Motor neuron (in vitro differentiated cells): ENCODE results near the gene CCL3. TPM values are rescaled to one million over a fixed set of nuclear protein-coding genes. Genes with fewer than 3 reads are reported as not detected.
"Not testable (repeated sequence)": the region's sequence is repeated elsewhere in the genome, so short reads cannot be mapped to it uniquely, and the experiment has no call there.

Experiments
- ATAC-seq, 8 experiments: fragments of 200-7000 bp; cut with Tn5 transposase; replicated peaks in 6 of 8; 2 replicates each; pipeline ENCODE4 v1.8.0; 2021; ENCODE audit warnings: mild to moderate bottlenecking in 8 of 8, moderate library complexity in 8 of 8
- H3K27ac ChIP-seq, 2 donors: fragments of 250-450 bp; sonication (Bioruptor Pico); 2 replicates each; pipeline ENCODE4 v1.9.0; 2021; ENCODE audit warnings: antibody characterized with exemption in 2 of 2, mild to moderate bottlenecking in 2 of 2, moderate library complexity in 1 of 2
- H3K4me1 ChIP-seq, 2 donors: fragments of 250-450 bp; sonication (Bioruptor Pico); replicated peaks in 1 of 2; 2 replicates each; pipeline ENCODE4 v1.6.1; 2021; ENCODE audit warnings: antibody characterized with exemption in 2 of 2, mild to moderate bottlenecking in 2 of 2, moderate library complexity in 1 of 2
- H3K4me3 ChIP-seq, 5 donors: fragments of 250-450 bp; sonication (Bioruptor Pico); 2 replicates each; pipeline ENCODE4 v1.9.0; 2021; ENCODE audit warnings: antibody characterized with exemption in 5 of 5, mild to moderate bottlenecking in 5 of 5, moderate library complexity in 4 of 5
- WGBS, 10 experiments: fragments of 450-650 bp; shearing (Covaris generic); methylation state at CpG; one replicate each; pipeline ENCODE4 v1.0.0; 2022; 5-methylcytosine and 5-hydroxymethylcytosine counted together
- in situ Hi-C, 9 experiments: fragments of 400-800 bp; cut with MboI; loops; one replicate each; pipeline ENCODE4 v1.15.0; 2021; ENCODE audit warnings: low sequenced_read_pairs in 9 of 9, low pct_unique_long_range_greater_than_20kb in 2 of 9; ENCODE audit not compliant: unreplicated experiment in 9 of 9
- total RNA-seq, 8 experiments: library from RNA; unstranded; fragments of 300-600 nt; gene quantifications; 2 replicates each; pipeline versions ENCODE4 v1.2.3 to v1.2.4, GENCODE V29; 2022

CCL3 gene
- total RNA-seq, 8 experiments from 2014 or later: 0.13 to 0.24 TPM; not detected in 6

DNA sequence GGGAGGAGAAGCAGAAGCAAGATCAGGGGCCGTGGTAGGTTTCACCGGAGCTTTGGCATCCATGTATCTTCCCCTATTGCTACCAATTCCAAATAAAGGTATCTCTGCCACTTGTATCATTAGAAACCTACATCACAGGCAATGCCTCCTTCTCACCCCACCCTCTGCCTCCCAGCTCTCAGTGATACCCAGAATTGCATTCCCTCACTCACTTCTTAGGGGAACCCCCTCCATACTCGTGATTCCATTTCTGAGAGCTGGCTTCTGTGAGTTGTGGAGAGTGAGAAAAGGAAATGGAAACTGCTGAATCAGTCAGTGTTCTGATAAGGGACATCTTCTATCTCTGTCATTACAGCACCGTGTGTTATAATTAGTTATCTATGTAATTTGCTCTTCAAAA is 2.3 kb upstream of the CCL3 start:
- no peak overlapping the region for H3K4me3 ChIP-seq
- in situ Hi-C loops: no loop called here
- no peak for ATAC-seq
- 17 to 100% (median 60%) methylated on average over 1 to 4 of the region's 4 CpGs; no CpG with 5 or more reads in 2 of the 10 experiments for WGBS, 10 experiments
- H3K4me1 ChIP-seq: no peaks in the 10 kb centered on the region
- no peak overlapping the region for H3K27ac ChIP-seq

DNA sequence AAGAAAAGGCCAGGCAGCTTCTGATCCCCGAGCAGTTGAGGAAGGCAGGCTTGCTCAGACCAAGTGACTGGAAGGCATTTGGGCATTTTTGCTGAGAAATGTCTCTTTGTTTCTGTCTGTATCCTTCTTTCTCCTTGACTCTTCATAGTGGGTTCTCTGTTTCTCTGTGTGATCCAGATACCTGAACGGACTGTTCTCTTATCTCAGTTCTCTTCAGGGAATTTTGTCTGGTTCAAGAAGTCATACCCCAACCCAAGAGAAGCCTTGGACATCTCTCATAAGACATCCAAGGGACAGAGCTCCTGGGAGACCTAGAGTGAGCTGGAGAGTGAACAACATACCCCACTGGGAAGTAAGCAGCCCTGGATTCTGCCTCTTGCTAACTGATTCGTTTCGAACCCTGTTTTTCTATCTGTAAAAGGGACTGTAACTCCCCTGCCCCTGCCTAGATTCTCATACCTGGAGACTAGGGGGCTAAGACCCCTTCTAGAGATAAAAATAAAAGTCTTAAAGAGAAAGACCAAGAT is 541 bp downstream of the CCL3 start:
- ATAC-seq: no peak
- Histone ChIP-seq H3K4me3 (no peak overlapping the region), H3K4me1 (no peaks in the 10 kb centered on the region), H3K27ac (no peak overlapping the region)
- WGBS, 10 experiments: 4 to 82% (median 58%) methylated on average over 2 to 4 of the region's 4 CpGs; no CpG with 5 or more reads in 3 of the 10 experiments
- in situ Hi-C loops: no loop called here

DNA sequence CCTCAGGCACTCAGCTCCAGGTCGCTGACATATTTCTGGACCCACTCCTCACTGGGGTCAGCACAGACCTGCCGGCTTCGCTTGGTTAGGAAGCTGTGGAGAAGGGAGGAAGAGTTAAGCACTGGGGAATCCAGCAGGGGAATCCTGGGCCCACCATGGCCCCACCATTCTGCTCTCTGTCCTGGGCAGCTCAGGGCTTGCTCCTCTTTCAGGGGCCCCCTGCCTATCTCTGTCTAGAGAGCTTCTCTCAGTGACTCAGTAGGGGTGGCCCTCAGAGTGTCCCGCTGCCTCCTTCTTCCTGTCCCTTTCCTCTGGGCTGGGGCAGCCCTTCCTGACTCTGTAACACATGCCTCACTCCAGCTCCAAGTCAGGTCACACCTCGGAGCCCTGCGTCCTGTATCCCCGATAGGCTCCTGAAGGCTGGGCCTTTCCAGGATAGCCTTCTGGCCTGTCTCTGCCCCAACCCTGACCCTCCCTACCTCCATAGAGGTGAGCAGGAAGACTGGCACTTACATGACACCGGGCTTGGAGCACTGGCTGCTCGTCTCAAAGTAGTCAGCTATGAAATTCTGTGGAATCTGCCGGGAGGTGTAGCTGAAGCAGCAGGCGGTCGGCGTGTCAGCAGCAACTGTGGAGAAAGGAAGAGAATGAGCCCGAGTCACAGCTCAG is 1.1 kb downstream of the CCL3 start:
- in situ Hi-C loops: no loop called here
- WGBS, 10 experiments: 20 to 92% (median 61%) methylated on average over 1 to 7 of the region's 14 CpGs; no CpG with 5 or more reads in 5 of the 10 experiments
- H3K27ac ChIP-seq: no peak overlapping the region
- no peaks in the 10 kb centered on the region for H3K4me1 ChIP-seq
- no peak for ATAC-seq
- H3K4me3 ChIP-seq: no peak overlapping the region

DNA sequence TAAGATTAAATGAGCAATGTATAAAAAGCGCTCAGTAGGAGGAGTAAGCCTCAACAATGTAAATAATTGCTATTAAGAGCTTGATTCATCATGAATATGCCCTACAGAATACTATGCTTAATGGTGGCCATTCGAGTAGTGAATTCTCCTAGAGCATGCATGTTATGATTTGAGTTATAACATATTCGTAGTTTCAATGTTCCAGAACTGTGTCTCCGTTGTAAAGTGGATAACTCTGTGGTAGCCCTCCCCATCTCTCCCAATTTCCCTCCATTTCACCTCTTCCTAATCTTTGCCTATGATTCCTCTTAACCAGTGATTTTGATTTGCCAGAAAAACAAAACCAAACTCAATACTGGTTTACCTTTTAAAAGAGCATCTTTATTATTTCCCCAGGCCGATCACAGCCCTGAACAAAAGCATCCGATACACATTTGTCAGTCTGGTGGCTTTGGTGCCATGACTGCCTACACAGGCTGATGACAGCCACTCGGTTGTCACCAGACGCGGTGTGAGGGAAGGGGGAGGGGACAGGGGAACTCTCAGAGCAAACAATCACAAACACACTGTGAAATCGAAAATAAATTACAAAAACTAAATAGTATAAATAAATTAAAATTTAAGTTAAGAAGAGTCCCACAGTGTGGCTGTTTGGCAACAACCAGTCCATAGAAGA is 1.9 kb downstream of the CCL3 start:
- WGBS, 10 experiments: 33 to 100% (median 80%) methylated on average over 1 to 7 of the region's 10 CpGs; no CpG with 5 or more reads in 2 of the 10 experiments

DNA sequence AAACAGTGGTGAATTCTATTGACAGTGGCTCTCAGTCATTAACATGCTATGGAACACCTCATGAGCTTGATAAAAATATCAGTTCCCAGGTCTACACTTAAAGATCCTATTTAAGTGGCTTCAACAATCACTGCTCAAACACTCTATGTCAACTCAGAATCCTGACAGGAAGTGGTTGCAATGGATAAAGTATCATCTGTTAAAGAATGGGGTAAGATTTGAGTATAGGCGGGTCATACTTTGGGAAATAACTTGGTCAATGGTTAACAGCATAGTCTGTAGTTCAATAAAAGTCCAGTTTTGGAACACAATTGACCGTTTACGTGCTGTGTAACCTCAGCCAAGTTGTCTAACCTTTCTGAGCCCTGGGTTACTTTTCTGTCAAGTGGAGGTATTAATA is 2.5 kb downstream of the CCL3 start:
- ATAC-seq, H3K27ac ChIP-seq, H3K4me3 ChIP-seq, H3K4me1 ChIP-seq, in situ Hi-C loops: not testable (repeated sequence)
- WGBS, 10 experiments: no CpG with 5 or more reads among the region's 3 CpGs

More for the DNA sequence above, 1.9 kb downstream of the CCL3 start:
- H3K4me1 ChIP-seq, ATAC-seq, H3K27ac ChIP-seq, in situ Hi-C loops, H3K4me3 ChIP-seq: not testable (repeated sequence)

DNA sequence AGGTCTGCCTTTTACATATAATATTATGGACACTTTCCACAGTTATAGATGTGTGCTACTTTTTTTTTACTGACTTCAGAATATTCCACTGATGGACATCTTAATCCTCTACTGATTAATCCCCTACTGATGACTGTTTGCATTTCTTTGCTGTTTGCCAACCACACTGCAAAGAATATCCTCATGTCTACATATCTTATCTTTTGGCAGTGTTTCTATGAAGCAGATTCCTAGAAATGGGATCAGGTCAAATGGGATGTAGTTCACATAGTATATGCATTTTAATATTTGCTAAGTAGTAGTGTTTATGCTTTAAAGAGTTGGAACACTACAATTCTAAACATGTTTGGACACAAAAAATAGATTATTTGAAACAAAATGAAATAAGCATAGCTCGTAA is 3.2 kb downstream of the CCL3 start:
- no peak overlapping the region for H3K4me3 ChIP-seq
- H3K27ac ChIP-seq: no peak overlapping the region
- in situ Hi-C loops: no loop called here
- WGBS, 10 experiments: 20 to 100% (median 88%) methylated on average over 1 of the region's 1 CpG; no CpG with 5 or more reads in 2 of the 10 experiments
- peak in 1 of 8 experiments; percentile 11 for ATAC-seq
- H3K4me1 ChIP-seq: no peaks in the 10 kb centered on the region

DNA sequence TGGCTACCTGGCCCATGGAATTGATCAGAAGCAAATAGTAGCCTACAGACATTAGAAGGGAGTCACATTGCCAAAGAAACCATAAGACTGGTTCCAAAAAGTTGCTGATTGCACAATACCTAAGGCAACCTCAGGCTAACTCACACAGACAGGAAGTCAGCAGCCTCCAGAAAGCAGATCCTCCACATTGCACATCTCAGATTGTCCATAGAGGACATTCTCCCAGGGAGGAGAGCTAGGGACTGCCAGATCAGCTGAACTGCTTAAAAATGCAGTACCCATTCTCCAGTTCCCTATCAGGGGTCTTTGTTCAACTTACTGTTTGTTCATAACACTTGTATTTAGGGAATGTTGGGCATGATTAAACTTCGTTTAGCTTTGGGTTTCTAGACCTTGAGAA is 4.2 kb downstream of the CCL3 start:
- ATAC-seq: peak in 2 of 8 experiments; percentile 11 to 38
- in situ Hi-C loops: no loop called here
- no peak overlapping the region for H3K4me3 ChIP-seq
- WGBS, 10 experiments: 0 to 67% (median 57%) methylated on average over 1 of the region's 1 CpG; no CpG with 5 or more reads in 5 of the 10 experiments
- no peaks in the 10 kb centered on the region for H3K4me1 ChIP-seq
- H3K27ac ChIP-seq: no peak overlapping the region

DNA sequence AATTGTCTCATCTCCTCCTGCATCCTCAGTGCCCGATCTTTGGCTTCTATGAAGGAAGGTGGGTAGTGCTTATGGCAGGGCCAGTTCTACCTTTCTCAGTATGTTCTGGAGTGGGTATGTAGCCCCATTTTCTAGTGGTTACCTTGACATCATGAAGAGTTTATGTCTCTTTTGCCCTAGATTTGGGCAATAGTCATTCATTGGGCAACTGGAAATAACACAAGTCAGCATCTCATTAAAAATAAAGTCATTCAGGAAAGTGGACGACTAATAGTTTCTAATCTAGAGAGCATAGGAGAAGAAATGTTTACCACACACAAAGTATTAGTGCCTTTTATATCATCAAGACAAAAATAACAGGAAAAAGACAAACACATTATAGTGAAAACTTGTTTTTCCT is 6.3 kb downstream of the CCL3 start:
- ATAC-seq, H3K4me3 ChIP-seq, in situ Hi-C loops, H3K27ac ChIP-seq, H3K4me1 ChIP-seq: not testable (repeated sequence)
- WGBS, 10 experiments: 20 to 88% (median 65%) methylated on average over 1 of the region's 2 CpGs; no CpG with 5 or more reads in 6 of the 10 experiments

DNA sequence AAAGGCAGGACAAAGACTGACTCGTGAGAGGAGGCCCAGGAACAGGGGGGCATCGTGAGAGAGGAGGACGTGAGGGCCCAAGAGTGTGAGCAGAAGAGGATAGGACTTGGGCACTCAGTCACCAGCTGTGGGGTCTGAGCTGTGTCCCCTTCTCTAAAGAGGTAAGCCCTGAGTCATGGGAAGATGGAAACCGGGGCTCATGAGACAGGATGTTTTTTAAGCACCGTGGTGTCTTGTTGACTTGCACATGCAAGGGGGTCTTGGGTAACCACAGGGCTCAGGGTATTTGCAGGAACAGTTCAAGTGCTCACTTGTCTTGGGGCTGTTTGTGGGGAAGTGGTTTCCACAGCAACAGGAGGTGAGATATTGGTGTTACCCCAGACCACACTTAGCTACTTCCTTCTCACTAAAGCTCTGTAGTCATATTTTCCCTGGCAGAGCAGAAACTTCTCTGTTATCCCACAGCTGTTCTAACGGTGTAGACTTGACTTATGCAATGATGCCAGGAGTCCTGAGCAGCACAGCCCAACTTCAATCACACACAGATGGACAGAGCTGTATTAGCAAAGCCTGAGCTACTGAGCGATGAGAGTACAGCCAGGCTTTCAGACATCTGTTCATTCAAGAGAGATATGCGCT is 7.3 kb downstream of the CCL3 start:
- H3K4me1 ChIP-seq, in situ Hi-C loops, H3K27ac ChIP-seq, H3K4me3 ChIP-seq: not testable (repeated sequence)
- WGBS, 10 experiments: 0 to 100% (median 43%) methylated on average over 1 to 3 of the region's 8 CpGs; no CpG with 5 or more reads in 6 of the 10 experiments
- ATAC-seq: peak in 3 of 8 experiments; percentile 63 to 89 (median 85)

DNA sequence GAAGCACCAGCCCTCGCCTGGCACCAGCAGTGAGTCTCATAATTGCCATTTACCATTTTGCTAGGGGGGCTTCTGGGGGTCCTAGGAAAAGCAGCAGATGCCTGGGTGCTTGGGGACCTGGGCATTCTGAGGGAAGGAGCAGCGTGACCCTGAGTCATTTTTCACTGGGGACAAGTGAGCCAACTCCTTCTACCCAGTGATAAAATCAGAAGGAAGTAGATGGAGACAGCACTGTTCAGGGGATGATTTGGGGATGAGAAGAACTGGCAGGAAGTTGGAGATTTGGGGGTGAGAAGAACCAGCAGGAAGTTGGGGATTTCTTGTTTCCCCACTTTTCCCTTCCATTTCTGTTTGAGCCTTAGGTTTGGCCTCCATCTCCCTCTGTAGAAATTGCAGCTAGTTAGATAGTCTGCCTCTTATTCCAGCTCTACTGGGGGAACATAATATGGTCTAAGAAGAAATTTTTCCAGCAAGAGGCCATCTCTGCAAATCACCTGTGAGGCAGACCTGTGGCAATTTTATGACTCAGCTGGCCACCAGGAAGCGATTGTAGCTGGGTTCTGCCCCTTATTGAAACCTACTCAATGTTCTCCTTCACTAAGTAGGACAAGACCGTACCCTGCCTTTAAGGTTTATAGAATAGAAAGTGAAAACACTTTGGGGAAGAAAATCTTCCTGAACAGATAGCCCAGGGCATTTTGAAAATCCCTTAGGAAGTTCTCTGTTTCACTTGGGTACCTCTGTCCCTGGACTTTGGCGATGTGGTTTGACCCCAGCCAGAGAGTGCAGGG is 8.1 kb downstream of the CCL3 start:
- ATAC-seq, H3K4me3 ChIP-seq, H3K27ac ChIP-seq, H3K4me1 ChIP-seq, in situ Hi-C loops: not testable (repeated sequence)
- 20 to 92% (median 72%) methylated on average over 1 to 4 of the region's 5 CpGs; no CpG with 5 or more reads in 5 of the 10 experiments for WGBS, 10 experiments

DNA sequence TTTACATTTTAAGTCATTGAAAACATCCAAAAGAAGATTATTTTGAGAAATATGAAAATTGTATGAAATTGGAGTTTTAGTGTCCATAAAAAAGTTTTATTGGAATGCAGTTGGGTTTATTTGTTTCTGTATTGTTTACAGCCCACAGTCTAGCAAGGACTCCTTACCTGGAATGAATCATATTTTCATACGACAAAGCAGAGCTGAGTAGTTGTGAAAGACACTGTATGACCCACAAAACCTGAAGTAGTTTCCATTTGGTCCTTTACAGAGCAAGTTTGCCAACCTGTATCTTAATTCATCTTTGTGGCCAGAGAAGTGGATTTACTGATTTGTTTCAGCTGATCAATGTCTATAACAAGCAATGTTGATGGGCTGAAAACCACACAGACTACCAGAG is 15.6 kb downstream of the CCL3 start:
- no peak for ATAC-seq
- 22 to 83% (median 80%) methylated on average over 1 of the region's 1 CpG; no CpG with 5 or more reads in 4 of the 10 experiments for WGBS, 10 experiments
- Histone ChIP-seq H3K4me3 (no peak overlapping the region), H3K27ac (no peak overlapping the region), H3K4me1 (no peaks in the 10 kb centered on the region)
- in situ Hi-C loops: no loop called here

DNA sequence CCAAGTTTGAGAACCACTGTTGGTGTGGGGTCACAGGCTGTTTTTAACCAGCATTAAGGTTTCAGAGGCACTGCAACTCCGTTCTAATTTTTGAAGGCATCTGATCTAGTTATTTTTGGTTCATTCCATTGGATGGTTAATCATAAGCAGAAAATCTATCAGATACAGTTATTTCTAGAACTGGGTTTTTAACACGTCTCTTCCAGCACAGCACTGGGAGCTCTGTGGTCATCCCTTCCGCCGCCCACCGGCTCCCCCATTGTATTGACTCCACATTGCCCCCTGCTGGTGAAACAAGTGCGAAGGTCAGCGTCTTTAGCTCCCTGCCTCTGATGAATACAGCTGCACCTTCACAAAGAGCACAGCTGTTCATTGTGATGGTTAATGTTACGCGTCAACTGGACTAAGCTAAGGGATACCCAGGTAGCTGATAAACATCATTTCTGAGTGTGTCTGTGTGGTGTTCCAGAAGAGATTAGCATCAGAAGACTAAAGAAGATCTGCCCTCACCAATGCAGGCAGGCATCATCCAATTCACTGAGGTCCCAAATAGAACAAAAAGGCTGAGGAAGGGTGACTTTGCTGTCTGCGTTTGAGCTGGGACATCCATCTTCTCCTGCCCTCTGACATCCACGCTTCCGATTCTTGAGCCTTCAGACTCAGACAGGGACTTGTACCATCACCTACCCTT is 17.4 kb downstream of the CCL3 start:
- WGBS, 10 experiments: 4 to 90% (median 31%) methylated on average over 3 to 10 of the region's 12 CpGs; no CpG with 5 or more reads in 2 of the 10 experiments
- H3K4me1 ChIP-seq: no peaks in the 10 kb centered on the region
- H3K27ac ChIP-seq: no peak overlapping the region
- peak in 3 of 8 experiments; percentile 31 to 68 (median 59) for ATAC-seq
- in situ Hi-C loops: no loop called here
- H3K4me3 ChIP-seq: no peak overlapping the region
